HEK293 (cell line): ENCODE results near the gene CLIC3.

Source experiments
- BCL11A ChIP-seq: fragments of 450-650 bp; formaldehyde crosslinking; IDR thresholded peaks from 2 replicates; pipeline ENCODE4 v1.5.1; 2016; ENCODE audit warnings: low read depth, missing biosample characterization, missing genetic modification characterization
- GLI4 ChIP-seq: fragments of 450-650 bp; formaldehyde crosslinking; IDR thresholded peaks from 2 replicates; pipeline ENCODE4 v1.5.1; 2016; ENCODE audit warnings: missing biosample characterization, missing genetic modification characterization
- GLIS1 ChIP-seq: fragments of 450-650 bp; formaldehyde crosslinking; IDR thresholded peaks from 2 replicates; pipeline ENCODE4 v1.5.1; 2016; ENCODE audit warnings: missing biosample characterization, missing genetic modification characterization
- HOXA7 ChIP-seq: sonication (generic); formaldehyde crosslinking; IDR thresholded peaks from 2 replicates; pipeline ENCODE4 v1.8.1; 2022; ENCODE audit warnings: missing genetic modification reagents, borderline replicate concordance
- HOXD13 ChIP-seq: sonication (generic); formaldehyde crosslinking; IDR thresholded peaks from 2 replicates; pipeline ENCODE4 v1.8.0; 2022; ENCODE audit warnings: missing genetic modification reagents, borderline replicate concordance
- KLF7 ChIP-seq: fragments of 450-650 bp; formaldehyde crosslinking; IDR thresholded peaks from 2 replicates; pipeline ENCODE4 v1.5.1; 2016; ENCODE audit warnings: missing biosample characterization, missing genetic modification characterization, borderline replicate concordance
- SP7 ChIP-seq: fragments of 450-650 bp; formaldehyde crosslinking; IDR thresholded peaks from 2 replicates; pipeline ENCODE4 v1.5.1; 2016; ENCODE audit warnings: missing biosample characterization, missing genetic modification characterization
- ZFP3 ChIP-seq: fragments of 450-650 bp; formaldehyde crosslinking; IDR thresholded peaks from 2 replicates; pipeline ENCODE4 v1.5.1; 2016; ENCODE audit warnings: low read depth, missing biosample characterization, missing genetic modification characterization
- ZFP41 ChIP-seq: fragments of 450-650 bp; formaldehyde crosslinking; IDR thresholded peaks from 2 replicates; pipeline ENCODE4 v1.5.1; 2016; ENCODE audit warnings: missing biosample characterization, missing genetic modification characterization, borderline replicate concordance
- ZNF155 ChIP-seq: fragments of 450-650 bp; formaldehyde crosslinking; IDR thresholded peaks from 2 replicates; pipeline ENCODE4 v1.5.1; 2016; ENCODE audit warnings: missing biosample characterization, missing genetic modification characterization
- ZNF169 ChIP-seq: fragments of 450-650 bp; formaldehyde crosslinking; IDR thresholded peaks from 2 replicates; pipeline ENCODE4 v1.5.1; 2016; ENCODE audit warnings: missing biosample characterization, missing genetic modification characterization
- ZNF19 ChIP-seq: fragments of 450-650 bp; formaldehyde crosslinking; IDR thresholded peaks from 2 replicates; pipeline ENCODE4; 2016; ENCODE audit warnings: missing biosample characterization, missing genetic modification characterization, low read depth
- ZNF2 ChIP-seq: fragments of 450-650 bp; formaldehyde crosslinking; IDR thresholded peaks from 2 replicates; pipeline ENCODE4 v1.5.1; 2016; ENCODE audit warnings: missing biosample characterization, missing genetic modification characterization
- ZNF211 ChIP-seq: fragments of 450-650 bp; formaldehyde crosslinking; IDR thresholded peaks from 2 replicates; pipeline ENCODE4 v1.5.1; 2016; ENCODE audit warnings: low read depth, missing biosample characterization, missing genetic modification characterization
- ZNF350 ChIP-seq: fragments of 450-650 bp; formaldehyde crosslinking; IDR thresholded peaks from 2 replicates; pipeline ENCODE4 v1.5.0; 2017; ENCODE audit warnings: missing biosample characterization, mild to moderate bottlenecking, missing genetic modification characterization
- ZNF48 ChIP-seq: fragments of 450-650 bp; formaldehyde crosslinking; IDR thresholded peaks from 2 replicates; pipeline ENCODE4 v1.5.1; 2016; ENCODE audit warnings: missing biosample characterization, missing genetic modification characterization
- ZNF558 ChIP-seq: fragments of 450-650 bp; formaldehyde crosslinking; IDR thresholded peaks from 2 replicates; pipeline ENCODE4 v1.5.1; 2016; ENCODE audit warnings: missing biosample characterization, missing genetic modification characterization
- ZNF624 ChIP-seq: fragments of 450-650 bp; formaldehyde crosslinking; IDR thresholded peaks from 2 replicates; pipeline ENCODE4 v1.5.1; 2017; ENCODE audit warnings: missing biosample characterization, missing genetic modification characterization
- ZNF76 ChIP-seq: fragments of 450-650 bp; formaldehyde crosslinking; IDR thresholded peaks from 2 replicates; pipeline ENCODE4; 2016; ENCODE audit warnings: low read depth, missing biosample characterization, missing genetic modification characterization, borderline replicate concordance
- ZNF792 ChIP-seq: fragments of 450-650 bp; formaldehyde crosslinking; IDR thresholded peaks from 2 replicates; pipeline ENCODE4 v1.5.1; 2016; ENCODE audit warnings: missing biosample characterization, missing genetic modification characterization
- TF ChIP-seq, protein P1 (sequence below): fragments of 450-650 bp; formaldehyde crosslinking; IDR thresholded peaks from 2 replicates; pipeline ENCODE4 v1.5.1; 2016; ENCODE audit warnings: missing biosample characterization, missing genetic modification characterization
- TF ChIP-seq, protein P2 (sequence below): fragments of 450-650 bp; formaldehyde crosslinking; IDR thresholded peaks from 2 replicates; pipeline ENCODE4 v1.5.1; 2016; ENCODE audit warnings: missing biosample characterization, missing genetic modification characterization, low read depth
- TF ChIP-seq, protein P3 (sequence below): fragments of 450-650 bp; formaldehyde crosslinking; conservative IDR thresholded peaks from 2 replicates; pipeline ENCODE4 v1.5.1; 2016; ENCODE audit warnings: low read depth, missing biosample characterization, missing genetic modification characterization
- TF ChIP-seq, protein P4 (sequence below): fragments of 450-650 bp; formaldehyde crosslinking; IDR thresholded peaks from 2 replicates; pipeline ENCODE4 v1.5.1; 2016; ENCODE audit warnings: missing biosample characterization, missing genetic modification characterization
- TF ChIP-seq, protein P5 (sequence below): fragments of 450-650 bp; formaldehyde crosslinking; IDR thresholded peaks from 2 replicates; pipeline ENCODE4 v1.5.1; 2017; ENCODE audit warnings: missing biosample characterization, missing genetic modification characterization

CLIC3 gene

DNA sequence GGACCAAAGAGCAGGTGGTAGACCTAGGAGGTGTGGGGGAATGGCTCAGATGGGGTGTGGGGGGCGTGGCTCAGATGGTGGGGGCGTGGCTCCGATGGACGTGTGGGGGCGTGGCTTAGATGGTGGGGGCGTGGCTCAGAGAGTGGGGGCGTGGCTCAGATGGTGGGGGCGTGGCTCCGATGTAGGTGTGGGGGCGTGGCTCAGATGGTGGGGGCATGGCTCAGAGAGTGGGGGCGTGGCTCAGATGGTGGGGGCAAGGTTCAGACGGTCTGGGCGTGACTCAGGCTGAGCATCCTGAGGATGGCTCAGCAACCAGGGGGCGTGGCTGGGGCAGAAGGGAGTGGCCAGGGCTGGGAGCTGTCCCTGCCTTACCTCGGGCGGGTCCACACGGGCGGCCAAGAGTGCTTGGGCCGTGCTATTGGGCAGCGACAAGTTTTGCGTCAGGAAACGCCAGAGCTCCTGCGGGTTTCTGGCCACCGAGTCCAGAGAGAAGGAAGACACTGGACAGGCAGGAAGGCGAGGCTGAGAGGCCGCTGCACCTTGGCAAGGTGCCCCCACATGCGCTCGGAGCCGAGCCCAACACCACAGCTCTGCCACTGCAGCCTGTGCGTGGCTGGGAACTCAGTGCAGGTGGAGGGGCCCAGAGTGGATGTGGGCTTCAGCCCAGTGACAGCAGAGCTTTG lies 25.8 kb upstream of the CLIC3 start (continued):
- TF ChIP-seq, protein P1, sequence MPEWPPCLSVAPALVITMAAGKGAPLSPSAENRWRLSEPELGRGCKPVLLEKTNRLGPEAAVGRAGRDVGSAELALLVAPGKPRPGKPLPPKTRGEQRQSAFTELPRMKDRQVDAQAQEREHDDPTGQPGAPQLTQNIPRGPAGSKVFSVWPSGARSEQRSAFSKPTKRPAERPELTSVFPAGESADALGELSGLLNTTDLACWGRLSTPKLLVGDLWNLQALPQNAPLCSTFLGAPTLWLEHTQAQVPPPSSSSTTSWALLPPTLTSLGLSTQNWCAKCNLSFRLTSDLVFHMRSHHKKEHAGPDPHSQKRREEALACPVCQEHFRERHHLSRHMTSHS (tag by site-specific recombination), result no peak
- TF ChIP-seq ZNF211, result no peak
- no peak for TF ChIP-seq ZNF155 (tag by site-specific recombination)
- TF ChIP-seq GLIS1, result no peak
- no peak for TF ChIP-seq ZNF48 (tag by site-specific recombination)
- TF ChIP-seq HOXA7 (CRISPR knock-in tag), result no peak
- TF ChIP-seq, protein P2, sequence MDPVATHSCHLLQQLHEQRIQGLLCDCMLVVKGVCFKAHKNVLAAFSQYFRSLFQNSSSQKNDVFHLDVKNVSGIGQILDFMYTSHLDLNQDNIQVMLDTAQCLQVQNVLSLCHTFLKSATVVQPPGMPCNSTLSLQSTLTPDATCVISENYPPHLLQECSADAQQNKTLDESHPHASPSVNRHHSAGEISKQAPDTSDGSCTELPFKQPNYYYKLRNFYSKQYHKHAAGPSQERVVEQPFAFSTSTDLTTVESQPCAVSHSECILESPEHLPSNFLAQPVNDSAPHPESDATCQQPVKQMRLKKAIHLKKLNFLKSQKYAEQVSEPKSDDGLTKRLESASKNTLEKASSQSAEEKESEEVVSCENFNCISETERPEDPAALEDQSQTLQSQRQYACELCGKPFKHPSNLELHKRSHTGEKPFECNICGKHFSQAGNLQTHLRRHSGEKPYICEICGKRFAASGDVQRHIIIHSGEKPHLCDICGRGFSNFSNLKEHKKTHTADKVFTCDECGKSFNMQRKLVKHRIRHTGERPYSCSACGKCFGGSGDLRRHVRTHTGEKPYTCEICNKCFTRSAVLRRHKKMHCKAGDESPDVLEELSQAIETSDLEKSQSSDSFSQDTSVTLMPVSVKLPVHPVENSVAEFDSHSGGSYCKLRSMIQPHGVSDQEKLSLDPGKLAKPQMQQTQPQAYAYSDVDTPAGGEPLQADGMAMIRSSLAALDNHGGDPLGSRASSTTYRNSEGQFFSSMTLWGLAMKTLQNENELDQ (tag by site-specific recombination), result no peak
- no peak for TF ChIP-seq HOXD13 (CRISPR knock-in tag)
- TF ChIP-seq ZFP41 (tag by site-specific recombination), result no peak
- TF ChIP-seq ZFP3 (tag by site-specific recombination), result no peak
- no peak for TF ChIP-seq ZNF558 (tag by site-specific recombination)
- no peak for TF ChIP-seq ZNF19 (tag by site-specific recombination)
- 0 out of 2 replicates have a peak, but pooled peaks have one; percentile 23 for TF ChIP-seq KLF7 (tag by site-specific recombination)
- TF ChIP-seq ZNF2 (tag by site-specific recombination), result no peak
- no peak for TF ChIP-seq GLI4 (tag by site-specific recombination)
- no peak for TF ChIP-seq ZNF350 (tag by site-specific recombination)
- TF ChIP-seq ZNF76 (tag by site-specific recombination), result no peak
- TF ChIP-seq BCL11A (tag by site-specific recombination), result peak; percentile 67; the same call in 1 of the 2 replicates
- no peak for TF ChIP-seq ZNF792
- TF ChIP-seq, protein P3, sequence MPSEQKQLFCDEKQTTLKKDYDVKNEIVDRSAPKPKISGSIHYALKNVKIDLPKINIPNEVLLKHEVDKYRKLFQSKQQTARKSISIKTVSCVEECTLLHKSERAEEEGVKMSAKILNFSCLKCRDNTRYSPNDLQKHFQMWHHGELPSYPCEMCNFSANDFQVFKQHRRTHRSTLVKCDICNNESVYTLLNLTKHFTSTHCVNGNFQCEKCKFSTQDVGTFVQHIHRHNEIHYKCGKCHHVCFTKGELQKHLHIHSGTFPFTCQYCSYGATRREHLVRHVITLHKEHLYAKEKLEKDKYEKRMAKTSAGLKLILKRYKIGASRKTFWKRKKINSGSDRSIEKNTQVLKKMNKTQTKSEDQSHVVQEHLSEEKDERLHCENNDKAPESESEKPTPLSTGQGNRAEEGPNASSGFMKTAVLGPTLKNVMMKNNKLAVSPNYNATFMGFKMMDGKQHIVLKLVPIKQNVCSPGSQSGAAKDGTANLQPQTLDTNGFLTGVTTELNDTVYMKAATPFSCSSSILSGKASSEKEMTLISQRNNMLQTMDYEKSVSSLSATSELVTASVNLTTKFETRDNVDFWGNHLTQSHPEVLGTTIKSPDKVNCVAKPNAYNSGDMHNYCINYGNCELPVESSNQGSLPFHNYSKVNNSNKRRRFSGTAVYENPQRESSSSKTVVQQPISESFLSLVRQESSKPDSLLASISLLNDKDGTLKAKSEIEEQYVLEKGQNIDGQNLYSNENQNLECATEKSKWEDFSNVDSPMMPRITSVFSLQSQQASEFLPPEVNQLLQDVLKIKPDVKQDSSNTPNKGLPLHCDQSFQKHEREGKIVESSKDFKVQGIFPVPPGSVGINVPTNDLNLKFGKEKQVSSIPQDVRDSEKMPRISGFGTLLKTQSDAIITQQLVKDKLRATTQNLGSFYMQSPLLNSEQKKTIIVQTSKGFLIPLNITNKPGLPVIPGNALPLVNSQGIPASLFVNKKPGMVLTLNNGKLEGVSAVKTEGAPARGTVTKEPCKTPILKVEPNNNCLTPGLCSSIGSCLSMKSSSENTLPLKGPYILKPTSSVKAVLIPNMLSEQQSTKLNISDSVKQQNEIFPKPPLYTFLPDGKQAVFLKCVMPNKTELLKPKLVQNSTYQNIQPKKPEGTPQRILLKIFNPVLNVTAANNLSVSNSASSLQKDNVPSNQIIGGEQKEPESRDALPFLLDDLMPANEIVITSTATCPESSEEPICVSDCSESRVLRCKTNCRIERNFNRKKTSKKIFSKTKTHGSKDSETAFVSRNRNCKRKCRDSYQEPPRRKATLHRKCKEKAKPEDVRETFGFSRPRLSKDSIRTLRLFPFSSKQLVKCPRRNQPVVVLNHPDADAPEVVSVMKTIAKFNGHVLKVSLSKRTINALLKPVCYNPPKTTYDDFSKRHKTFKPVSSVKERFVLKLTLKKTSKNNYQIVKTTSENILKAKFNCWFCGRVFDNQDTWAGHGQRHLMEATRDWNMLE (tag by site-specific recombination), result no peak
- TF ChIP-seq, protein P4, sequence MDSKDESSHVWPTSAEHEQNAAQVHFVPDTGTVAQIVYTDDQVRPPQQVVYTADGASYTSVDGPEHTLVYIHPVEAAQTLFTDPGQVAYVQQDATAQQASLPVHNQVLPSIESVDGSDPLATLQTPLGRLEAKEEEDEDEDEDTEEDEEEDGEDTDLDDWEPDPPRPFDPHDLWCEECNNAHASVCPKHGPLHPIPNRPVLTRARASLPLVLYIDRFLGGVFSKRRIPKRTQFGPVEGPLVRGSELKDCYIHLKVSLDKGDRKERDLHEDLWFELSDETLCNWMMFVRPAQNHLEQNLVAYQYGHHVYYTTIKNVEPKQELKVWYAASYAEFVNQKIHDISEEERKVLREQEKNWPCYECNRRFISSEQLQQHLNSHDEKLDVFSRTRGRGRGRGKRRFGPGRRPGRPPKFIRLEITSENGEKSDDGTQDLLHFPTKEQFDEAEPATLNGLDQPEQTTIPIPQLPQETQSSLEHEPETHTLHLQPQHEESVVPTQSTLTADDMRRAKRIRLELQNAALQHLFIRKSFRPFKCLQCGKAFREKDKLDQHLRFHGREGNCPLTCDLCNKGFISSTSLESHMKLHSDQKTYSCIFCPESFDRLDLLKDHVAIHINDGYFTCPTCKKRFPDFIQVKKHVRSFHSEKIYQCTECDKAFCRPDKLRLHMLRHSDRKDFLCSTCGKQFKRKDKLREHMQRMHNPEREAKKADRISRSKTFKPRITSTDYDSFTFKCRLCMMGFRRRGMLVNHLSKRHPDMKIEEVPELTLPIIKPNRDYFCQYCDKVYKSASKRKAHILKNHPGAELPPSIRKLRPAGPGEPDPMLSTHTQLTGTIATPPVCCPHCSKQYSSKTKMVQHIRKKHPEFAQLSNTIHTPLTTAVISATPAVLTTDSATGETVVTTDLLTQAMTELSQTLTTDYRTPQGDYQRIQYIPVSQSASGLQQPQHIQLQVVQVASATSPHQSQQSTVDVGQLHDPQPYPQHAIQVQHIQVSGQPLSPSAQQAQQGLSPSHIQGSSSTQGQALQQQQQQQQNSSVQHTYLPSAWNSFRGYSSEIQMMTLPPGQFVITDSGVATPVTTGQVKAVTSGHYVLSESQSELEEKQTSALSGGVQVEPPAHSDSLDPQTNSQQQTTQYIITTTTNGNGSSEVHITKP, result no peak
- TF ChIP-seq, protein P5, sequence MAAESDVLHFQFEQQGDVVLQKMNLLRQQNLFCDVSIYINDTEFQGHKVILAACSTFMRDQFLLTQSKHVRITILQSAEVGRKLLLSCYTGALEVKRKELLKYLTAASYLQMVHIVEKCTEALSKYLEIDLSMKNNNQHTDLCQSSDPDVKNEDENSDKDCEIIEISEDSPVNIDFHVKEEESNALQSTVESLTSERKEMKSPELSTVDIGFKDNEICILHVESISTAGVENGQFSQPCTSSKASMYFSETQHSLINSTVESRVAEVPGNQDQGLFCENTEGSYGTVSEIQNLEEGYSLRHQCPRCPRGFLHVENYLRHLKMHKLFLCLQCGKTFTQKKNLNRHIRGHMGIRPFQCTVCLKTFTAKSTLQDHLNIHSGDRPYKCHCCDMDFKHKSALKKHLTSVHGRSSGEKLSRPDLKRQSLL, result no peak
- no peak for TF ChIP-seq ZNF624 (tag by site-specific recombination)
- no peak for TF ChIP-seq SP7 (tag by site-specific recombination)
- no peak for TF ChIP-seq ZNF169 (tag by site-specific recombination)
